Articular chondrocyte of knee joint (primary cell): ENCODE measurements around the gene RFC5. TPM values are rescaled to one million over a fixed set of nuclear protein-coding genes. Genes with fewer than 3 reads are reported as not detected.

ENCODE experiments used
- small RNA-seq: library from RNA; depleted of rRNA; stranded (forward); fragments of <200 nt; gene quantifications from one replicate; pipeline ENCODE3, GENCODE V24; 2012
- total RNA-seq: library from RNA; depleted of rRNA; stranded (reverse); fragments of >200 nt; gene quantifications from 2 replicates; pipeline ENCODE4 v1.2.3, GENCODE V29; 2012

RFC5 gene, protein sequence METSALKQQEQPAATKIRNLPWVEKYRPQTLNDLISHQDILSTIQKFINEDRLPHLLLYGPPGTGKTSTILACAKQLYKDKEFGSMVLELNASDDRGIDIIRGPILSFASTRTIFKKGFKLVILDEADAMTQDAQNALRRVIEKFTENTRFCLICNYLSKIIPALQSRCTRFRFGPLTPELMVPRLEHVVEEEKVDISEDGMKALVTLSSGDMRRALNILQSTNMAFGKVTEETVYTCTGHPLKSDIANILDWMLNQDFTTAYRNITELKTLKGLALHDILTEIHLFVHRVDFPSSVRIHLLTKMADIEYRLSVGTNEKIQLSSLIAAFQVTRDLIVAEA
- 9.8 and 10.8 TPM in 2 replicates for total RNA-seq

DNA sequence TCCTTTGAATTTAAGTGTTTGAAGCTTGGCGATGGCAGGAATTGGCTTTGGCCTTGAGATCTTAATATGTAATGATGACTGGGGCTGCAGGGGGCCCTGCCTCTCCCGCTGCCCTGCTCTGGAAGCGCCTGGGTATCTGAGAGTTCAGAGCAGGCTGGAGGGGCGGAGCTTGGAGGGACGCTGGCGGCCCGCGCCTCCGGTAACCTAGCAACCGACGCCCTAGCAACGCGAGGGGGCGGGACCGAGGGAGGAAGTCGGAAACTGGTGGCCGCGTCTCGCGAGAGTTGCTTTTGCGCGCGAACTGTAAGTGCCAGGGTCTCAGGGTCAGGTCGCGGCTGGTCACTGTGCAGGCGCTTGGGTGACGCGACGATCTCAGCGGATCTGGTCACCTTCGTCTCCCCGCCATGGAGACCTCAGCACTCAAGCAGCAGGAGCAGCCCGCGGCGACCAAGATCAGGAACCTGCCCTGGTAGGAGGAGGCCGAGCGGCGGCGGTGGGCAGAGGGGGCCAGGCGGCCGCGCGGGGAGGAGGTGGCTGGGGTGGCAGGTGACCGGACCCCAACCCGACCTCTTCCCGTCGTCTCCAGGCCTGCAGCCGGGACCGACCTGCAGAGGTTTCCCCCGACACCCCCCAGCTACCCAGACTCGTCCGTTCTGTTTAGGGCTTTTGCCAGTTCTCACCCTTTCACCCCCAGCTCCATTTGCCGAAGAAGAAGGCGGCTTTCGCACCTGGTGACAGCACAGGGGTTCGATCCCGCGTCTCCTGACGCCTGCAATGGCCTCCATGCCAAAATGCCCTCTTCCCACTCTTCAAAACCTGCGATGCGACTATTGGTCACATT is at the start of gene RFC5:
TSS of gene RFC5 (plus strand) at position 280 of the 841 bp plus-strand sequence. CDS start at position 405, 125 bp downstream.

DNA sequence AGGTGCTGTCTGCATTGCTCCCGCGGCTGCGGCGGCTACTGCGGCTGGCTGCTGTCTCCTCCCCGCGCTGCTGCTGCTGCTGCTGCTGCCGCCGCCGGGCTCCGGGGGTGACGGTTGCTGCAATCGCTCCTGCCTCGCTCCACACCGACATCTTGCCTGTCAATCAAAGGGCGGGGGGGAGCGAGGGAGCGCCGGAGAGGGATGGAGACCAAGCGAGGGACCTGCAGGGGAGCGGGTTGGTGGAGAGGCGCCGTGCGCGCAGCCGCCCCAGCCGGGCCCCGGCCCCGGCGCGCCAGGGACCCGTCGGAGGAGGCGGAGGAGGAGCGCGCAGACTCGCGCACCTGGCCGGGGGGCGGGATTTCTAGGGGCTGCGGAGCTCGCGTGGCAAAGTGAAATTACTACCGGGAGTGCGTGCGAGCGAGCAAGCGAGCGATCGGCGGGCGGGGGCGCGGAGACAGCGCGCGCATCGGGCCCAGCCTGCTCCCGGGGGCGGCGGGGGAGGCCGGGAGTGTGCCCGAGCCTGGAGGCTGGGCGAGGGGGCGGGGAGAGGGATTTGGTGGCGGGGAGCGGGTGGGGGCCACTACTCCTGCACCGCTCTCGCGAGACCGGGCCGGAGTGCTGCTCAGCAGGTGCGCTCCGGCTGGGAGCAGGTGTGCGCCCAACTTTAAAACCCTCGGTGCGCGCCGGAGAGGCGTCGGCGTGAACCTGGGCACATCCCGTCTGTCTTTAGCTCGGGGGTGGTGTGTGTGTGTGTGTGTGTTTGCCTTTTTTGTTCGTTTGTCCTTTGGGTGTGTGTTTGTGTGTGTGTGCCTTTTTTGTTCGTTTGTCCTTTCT is 47.5 kb upstream of the RFC5 start, which contains the start of gene KSR2:
TSS of gene KSR2 (minus strand) at position 165 of the 834 bp plus-strand sequence. CDS start 735 bp downstream, outside the sequence.

DNA sequence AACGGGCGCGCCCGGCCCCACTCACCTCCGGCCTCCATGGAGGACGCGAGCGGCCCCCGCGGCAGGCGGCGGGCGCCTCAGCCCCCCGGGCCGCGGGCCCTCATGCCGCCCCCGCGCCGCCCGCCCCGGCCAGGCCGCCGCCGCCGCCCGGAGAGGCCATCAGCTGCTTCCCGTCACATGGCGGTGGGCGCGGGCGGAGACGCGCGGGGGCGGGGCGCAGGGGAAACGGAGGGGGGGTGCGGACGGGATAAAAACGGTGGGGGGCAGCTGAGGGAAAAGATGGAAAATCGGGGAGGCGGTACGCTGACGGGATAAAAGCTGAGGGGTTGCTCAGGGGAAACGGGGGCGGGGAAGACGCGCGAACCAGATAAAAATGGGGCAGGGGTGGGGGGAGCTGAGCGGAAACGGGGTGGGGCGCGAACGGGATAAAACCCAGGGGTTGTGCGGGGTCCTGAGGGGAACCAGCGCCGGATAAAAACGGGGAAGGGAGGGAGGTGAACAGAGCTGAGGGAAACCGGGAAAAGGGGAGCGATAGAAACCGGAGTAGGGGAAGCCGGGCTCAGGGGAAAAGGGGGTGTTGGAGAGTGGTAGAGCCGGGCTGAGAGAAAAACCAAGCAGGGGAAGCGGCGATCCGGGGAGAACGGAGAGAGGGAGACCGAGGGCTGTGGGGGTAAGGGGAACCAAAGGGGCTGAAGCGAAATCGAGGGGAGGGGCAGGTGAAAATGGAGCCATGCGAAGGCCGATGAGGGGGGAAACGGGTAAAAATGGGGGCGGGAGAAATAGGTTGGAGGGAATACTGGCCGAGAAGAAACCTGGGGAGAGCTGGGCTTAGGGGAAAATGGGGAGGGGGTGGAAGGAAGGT is 44.7 kb downstream of the RFC5 start, which contains the start of gene WSB2:
TSS of gene WSB2 (minus strand) at position 169 of the 862 bp plus-strand sequence. CDS start at position 38, 131 bp downstream.

Small RNA genes lying within 50 kb of the gene (small RNA-seq; reads per million reads assigned to genes)
- not detected for gene AC131159.1

Other genes with a start within 250 kb of the RFC5 start
- 0.11 TPM in 1 of 2 replicates, not detected in the other for gene KSR2, start 47.7 kb upstream of the RFC5 start, total RNA-seq
- gene WSB2, start 44.5 kb downstream of the RFC5 start, total RNA-seq: 93.8 and 98.9 TPM in 2 replicates
- gene VSIG10, start 87.3 kb downstream of the RFC5 start, total RNA-seq: 26.9 and 27.1 TPM in 2 replicates
- 188 and 190 TPM in 2 replicates for gene PEBP1, start 119.4 kb downstream of the RFC5 start, total RNA-seq